Body of pancreas (tissue), 4 donors: ENCODE results near the gene KLHL29. TPM values are rescaled to one million over a fixed set of nuclear protein-coding genes. Genes with fewer than 3 reads are reported as not detected.

ENCODE experiments used
- ATAC-seq: fragments of 150-250 bp; one replicate; pipeline ENCODE4 v1.9.1; 2016
- DNase-seq, 4 donors: peaks; one replicate each; pipeline ENCODE4 v3.0.0-alpha.2; 2019
- H3K27ac ChIP-seq, 4 donors: fragments of 200-600 bp; sonication (generic); 1 replicate in 3 of 4; 2 replicates in 1 of 4; pipeline versions ENCODE4 v1.5.1 to v1.6.1; 2016 to 2019; ENCODE audit warnings: mild to moderate bottlenecking in 1 of 4, mixed read lengths in 1 of 4, moderate library complexity in 1 of 4
- H3K27me3 ChIP-seq, 2 donors: fragments of 200-600 bp; sonication (generic); one replicate each; pipeline ENCODE4 v1.6.0; 2016; ENCODE audit warnings: mild to moderate bottlenecking in 1 of 2
- H3K36me3 ChIP-seq, 2 donors: fragments of 200-600 bp; sonication (generic); replicated peaks in 1 of 2; 2 replicates each; pipeline ENCODE4 v1.5.1; 2016; ENCODE audit warnings: low read depth in 2 of 2; ENCODE audit not compliant: insufficient read depth in 1 of 2
- H3K4me1 ChIP-seq: fragments of 200-600 bp; sonication (generic); one replicate; pipeline ENCODE4 v1.6.0; 2016
- H3K4me3 ChIP-seq, 2 donors: fragments of 200-600 bp; sonication (generic); 1 replicate in 1 of 2; 2 replicates in 1 of 2; pipeline ENCODE4 v1.5.1; 2016 to 2019
- H3K9me3 ChIP-seq, 3 donors: fragments of 200-600 bp; sonication (generic); 1 replicate in 2 of 3; 2 replicates in 1 of 3; pipeline ENCODE4 v1.5.1; 2016
- POLR2A ChIP-seq, 3 donors: fragments of 450-650 bp; IDR thresholded peaks; one replicate each; pipeline ENCODE4 v1.6.1; 2016; ENCODE audit warnings: antibody characterized with exemption in 3 of 3, mild to moderate bottlenecking in 2 of 3
- WGBS, 2 donors: methylation state at CpG; one replicate each; pipeline ENCODE4 v1.1.5; 2017; 5-methylcytosine and 5-hydroxymethylcytosine counted together
- intact Hi-C: fragments of 100-400 bp; cut with DNase I; formaldehyde crosslinking; loops from one replicate; pipeline ENCODE4 v1.15.1; 2023
- total RNA-seq, 2 donors: library from RNA; depleted of rRNA; stranded (reverse); fragments of >200 nt; gene quantifications; one replicate each; pipeline ENCODE4 v1.1.0, GENCODE V29; 2016
- TF ChIP-seq, protein P1 (sequence below), 7 experiments: fragments of 450-650 bp in 4 of 7; fragments of 200-600 bp in 3 of 7; sonication (generic) in 3 of 7; IDR thresholded peaks; one replicate each; pipeline ENCODE4 v1.5.1; 2016 to 2019; ENCODE audit warnings: antibody characterized with exemption in 7 of 7

KLHL29 gene
- total RNA-seq, 2 donors from 2014 or later, result 4.0 to 4.4 TPM

GRCh38 chr2:23618794-23619530 lies 234.0 kb downstream of the KLHL29 start:
- DNase-seq, result no peak
- TF ChIP-seq POLR2A (IDR thresholded peaks at IDR 0.05), result no peak
- TF ChIP-seq, protein P1, sequence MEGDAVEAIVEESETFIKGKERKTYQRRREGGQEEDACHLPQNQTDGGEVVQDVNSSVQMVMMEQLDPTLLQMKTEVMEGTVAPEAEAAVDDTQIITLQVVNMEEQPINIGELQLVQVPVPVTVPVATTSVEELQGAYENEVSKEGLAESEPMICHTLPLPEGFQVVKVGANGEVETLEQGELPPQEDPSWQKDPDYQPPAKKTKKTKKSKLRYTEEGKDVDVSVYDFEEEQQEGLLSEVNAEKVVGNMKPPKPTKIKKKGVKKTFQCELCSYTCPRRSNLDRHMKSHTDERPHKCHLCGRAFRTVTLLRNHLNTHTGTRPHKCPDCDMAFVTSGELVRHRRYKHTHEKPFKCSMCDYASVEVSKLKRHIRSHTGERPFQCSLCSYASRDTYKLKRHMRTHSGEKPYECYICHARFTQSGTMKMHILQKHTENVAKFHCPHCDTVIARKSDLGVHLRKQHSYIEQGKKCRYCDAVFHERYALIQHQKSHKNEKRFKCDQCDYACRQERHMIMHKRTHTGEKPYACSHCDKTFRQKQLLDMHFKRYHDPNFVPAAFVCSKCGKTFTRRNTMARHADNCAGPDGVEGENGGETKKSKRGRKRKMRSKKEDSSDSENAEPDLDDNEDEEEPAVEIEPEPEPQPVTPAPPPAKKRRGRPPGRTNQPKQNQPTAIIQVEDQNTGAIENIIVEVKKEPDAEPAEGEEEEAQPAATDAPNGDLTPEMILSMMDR (IDR thresholded peaks at IDR 0.05), result no peak
- no peak for ATAC-seq
- Histone ChIP-seq H3K9me3 (no peaks in the 10 kb centered on the region), H3K27ac (no peak overlapping the region), H3K4me3 (no peak overlapping the region), H3K27me3 (no peaks in the 10 kb centered on the region), H3K36me3 (no peaks in the 10 kb centered on the region), H3K4me1 (no peaks in the 10 kb centered on the region)
- intact Hi-C loops, result no loop called here
- WGBS, 2 donors, result 76 to 79% methylated on average over 7 of the region's 7 CpGs

DNA sequence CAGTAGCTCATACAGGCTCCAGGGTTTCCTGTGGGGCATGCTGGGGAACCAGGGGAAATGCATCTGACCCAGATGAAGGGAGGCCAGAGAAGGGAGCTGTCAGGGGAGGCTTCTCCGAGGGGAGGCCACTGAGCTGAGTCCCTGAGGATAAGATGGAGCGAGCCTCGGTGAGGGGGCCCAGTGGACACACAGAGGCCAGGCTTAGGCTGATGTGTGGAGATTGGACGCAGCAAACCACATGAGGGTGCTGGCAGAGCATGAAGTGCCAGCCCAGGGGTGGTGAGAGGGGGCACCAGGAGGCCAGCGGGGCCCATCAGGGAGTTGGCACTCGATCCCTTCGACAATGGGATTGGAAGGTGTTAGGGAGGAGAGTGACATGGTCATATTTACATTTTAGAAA lies 235.0 kb downstream of the KLHL29 start:
- ATAC-seq, result no peak
- Histone ChIP-seq H3K4me3 (no peak overlapping the region), H3K27me3 (no peaks in the 10 kb centered on the region), H3K27ac (no peak overlapping the region), H3K9me3 (no peaks in the 10 kb centered on the region), H3K4me1 (no peaks in the 10 kb centered on the region), H3K36me3 (no peaks in the 10 kb centered on the region)
- DNase-seq, result no peak
- 78 to 90% methylated on average over 7 of the region's 7 CpGs for WGBS, 2 donors
- TF ChIP-seq, protein P1 (IDR thresholded peaks at IDR 0.05), result no peak
- no peak for TF ChIP-seq POLR2A (IDR thresholded peaks at IDR 0.05)
- intact Hi-C loops, result no loop called here

- no peaks in the 10 kb centered on the region for H3K4me1 ChIP-seq
- H3K27ac ChIP-seq, result no peak overlapping the region
- intact Hi-C loops, result no loop called here
- no peak for ATAC-seq
- no peaks in the 10 kb centered on the region for H3K9me3 ChIP-seq
- H3K4me3 ChIP-seq, result no peak overlapping the region
- no peaks in the 10 kb centered on the region for H3K36me3 ChIP-seq
- no peak for DNase-seq
- TF ChIP-seq POLR2A (IDR thresholded peaks at IDR 0.05), result no peak
- TF ChIP-seq, protein P1 (IDR thresholded peaks at IDR 0.05), result no peak
- WGBS, 2 donors, result 56 to 60% methylated on average over 10 to 14 of the region's 14 CpGs
- H3K27me3 ChIP-seq, result no peaks in the 10 kb centered on the region
Measured at GRCh38 chr2:23620841-23621341, 235.9 kb downstream of the KLHL29 start.

GRCh38 chr2:23621616-23622015 lies 236.6 kb downstream of the KLHL29 start:
- ATAC-seq (no peak), DNase-seq (no peak)
- H3K4me1 ChIP-seq, result no peaks in the 10 kb centered on the region
- TF ChIP-seq, protein P1 (IDR thresholded peaks at IDR 0.05), result no peak
- TF ChIP-seq POLR2A (IDR thresholded peaks at IDR 0.05), result no peak
- no peaks in the 10 kb centered on the region for H3K36me3 ChIP-seq
- no peaks in the 10 kb centered on the region for H3K27me3 ChIP-seq
- no peaks in the 10 kb centered on the region for H3K9me3 ChIP-seq
- no peak overlapping the region for H3K27ac ChIP-seq
- 83 to 88% methylated on average over 5 of the region's 5 CpGs for WGBS, 2 donors
- intact Hi-C loops, result no loop called here
- no peak overlapping the region for H3K4me3 ChIP-seq

GRCh38 chr2:23622466-23622865 lies 237.5 kb downstream of the KLHL29 start:
- intact Hi-C loops, result no loop called here
- WGBS, 2 donors, result 75 to 79% methylated on average over 8 of the region's 8 CpGs
- Histone ChIP-seq H3K36me3 (no peaks in the 10 kb centered on the region), H3K27ac (no peak overlapping the region), H3K27me3 (no peaks in the 10 kb centered on the region), H3K4me1 (no peaks in the 10 kb centered on the region), H3K9me3 (no peaks in the 10 kb centered on the region), H3K4me3 (no peak overlapping the region)
- TF ChIP-seq POLR2A (IDR thresholded peaks at IDR 0.05), result no peak
- TF ChIP-seq, protein P1 (IDR thresholded peaks at IDR 0.05), result no peak
- ATAC-seq (no peak), DNase-seq (no peak)
